ENCODE measurements around the gene PWWP2B.

The PWWP2B gene

DNA sequence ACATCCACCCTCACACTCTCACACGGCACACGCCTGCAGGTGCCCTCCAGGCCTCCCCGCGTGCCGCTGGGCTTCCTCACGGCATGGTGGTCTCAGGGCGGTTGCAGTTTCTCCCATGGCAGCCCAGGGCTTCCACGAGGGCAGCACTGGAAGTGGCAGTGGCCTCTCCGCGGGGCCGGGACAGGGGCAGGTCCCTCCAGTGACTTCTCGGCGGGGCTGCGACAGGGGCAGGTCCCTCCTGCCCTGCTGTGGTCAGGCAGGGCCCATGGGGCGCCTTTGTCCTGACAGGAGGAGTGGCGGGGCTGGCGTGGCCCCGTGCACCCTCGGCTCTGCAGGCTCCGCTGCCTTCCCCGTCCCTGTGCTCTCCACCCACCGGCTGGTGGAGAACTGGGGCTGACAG lies 19.0 kb downstream of the PWWP2B start:
- Mint-ChIP-seq H3K36me3 (ENCODE audit: low read depth) (peaks cover 6% of the 10 kb centered on the region), H3K27ac (no peak overlapping the region), H3K4me1 (peaks cover 67% of the 10 kb centered on the region), H3K27me3 (ENCODE audit: low read depth, poor library complexity) (peaks cover 8% of the 10 kb centered on the region), H3K9me3 (no peaks in the 10 kb centered on the region), H3K4me3 (no peak overlapping the region)
- no peak for DNase-seq
- TF ChIP-seq, protein P1, sequence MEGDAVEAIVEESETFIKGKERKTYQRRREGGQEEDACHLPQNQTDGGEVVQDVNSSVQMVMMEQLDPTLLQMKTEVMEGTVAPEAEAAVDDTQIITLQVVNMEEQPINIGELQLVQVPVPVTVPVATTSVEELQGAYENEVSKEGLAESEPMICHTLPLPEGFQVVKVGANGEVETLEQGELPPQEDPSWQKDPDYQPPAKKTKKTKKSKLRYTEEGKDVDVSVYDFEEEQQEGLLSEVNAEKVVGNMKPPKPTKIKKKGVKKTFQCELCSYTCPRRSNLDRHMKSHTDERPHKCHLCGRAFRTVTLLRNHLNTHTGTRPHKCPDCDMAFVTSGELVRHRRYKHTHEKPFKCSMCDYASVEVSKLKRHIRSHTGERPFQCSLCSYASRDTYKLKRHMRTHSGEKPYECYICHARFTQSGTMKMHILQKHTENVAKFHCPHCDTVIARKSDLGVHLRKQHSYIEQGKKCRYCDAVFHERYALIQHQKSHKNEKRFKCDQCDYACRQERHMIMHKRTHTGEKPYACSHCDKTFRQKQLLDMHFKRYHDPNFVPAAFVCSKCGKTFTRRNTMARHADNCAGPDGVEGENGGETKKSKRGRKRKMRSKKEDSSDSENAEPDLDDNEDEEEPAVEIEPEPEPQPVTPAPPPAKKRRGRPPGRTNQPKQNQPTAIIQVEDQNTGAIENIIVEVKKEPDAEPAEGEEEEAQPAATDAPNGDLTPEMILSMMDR (IDR thresholded peaks at IDR 0.05) = no peak

DNA sequence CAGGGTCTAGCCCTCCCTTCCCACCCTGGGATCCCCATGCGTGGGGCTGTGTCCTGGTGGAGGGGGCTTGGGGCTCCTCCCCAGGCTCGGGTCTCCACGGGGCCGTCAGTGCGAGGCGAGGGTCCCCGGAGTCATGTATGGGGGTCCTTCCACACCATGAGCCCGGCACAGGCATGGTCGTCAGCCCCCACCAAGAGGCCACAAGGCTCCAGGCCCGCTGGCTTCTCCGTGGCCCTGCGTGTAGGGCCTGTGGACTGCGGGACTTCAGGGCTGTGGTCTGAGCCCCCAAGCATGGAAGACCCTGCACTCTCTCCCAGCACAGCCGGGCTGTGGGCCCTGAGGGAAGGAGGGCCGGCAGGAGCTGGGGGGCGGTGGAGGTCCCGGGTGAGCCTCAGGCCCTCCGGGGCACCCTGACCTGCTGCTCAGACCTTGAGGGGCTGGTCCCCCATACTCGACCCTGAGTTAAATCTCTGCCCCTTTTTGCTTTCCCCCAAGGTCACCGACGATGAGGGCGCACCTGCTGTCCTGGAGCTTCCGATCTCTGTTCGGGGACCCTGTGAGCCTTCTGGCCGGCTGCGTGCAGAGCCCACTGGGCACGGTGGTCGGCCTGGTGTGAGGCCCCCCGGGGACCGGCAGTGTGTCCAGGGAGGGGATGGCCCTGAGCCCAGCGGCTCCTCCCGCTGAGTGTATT lies 19.7 kb downstream of the PWWP2B start:
- H3K27me3 Mint-ChIP-seq (ENCODE audit: low read depth, poor library complexity) = peaks cover 8% of the 10 kb centered on the region
- H3K36me3 Mint-ChIP-seq (ENCODE audit: low read depth) = peaks cover 6% of the 10 kb centered on the region
- H3K27ac Mint-ChIP-seq = no peak overlapping the region
- TF ChIP-seq, protein P1 (IDR thresholded peaks at IDR 0.05) = no peak
- peaks cover 62% of the 10 kb centered on the region for H3K4me1 Mint-ChIP-seq
- H3K4me3 Mint-ChIP-seq = no peak overlapping the region
- no peak for DNase-seq
- H3K9me3 Mint-ChIP-seq = no peaks in the 10 kb centered on the region

DNA sequence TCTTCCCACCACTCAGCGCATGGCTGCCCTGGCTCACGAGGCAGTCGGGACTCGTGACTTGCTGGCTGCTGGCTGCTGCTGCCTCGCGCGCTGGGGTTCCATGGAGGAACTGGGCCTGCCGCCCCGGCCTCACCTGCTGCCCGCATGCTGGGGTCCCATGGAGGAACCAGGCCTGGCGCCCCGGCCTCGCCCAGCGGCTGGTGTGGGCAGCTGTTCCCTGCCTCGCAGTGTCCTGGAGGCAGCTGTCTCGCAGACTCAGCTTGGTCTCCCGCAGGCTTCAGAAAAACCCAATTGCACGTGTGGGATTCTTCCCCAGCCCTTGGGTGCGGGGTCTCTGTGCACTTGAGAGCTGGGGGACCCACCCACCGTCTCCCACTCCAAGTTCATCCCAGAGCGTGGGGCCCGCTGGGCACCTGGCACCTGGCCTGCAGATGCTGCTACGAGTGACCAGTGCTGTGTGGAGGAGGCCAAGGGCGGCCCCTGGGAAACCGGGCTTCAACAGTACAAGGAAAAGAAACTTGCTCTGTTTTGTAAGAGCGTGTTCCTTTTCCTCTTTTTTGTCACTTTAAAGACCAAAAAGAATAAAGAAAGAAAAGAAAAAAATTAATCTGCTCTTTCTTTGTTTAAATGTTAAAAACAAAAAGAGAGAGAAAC lies 20.4 kb downstream of the PWWP2B start:
- H3K4me3 Mint-ChIP-seq = no peak overlapping the region

DNA sequence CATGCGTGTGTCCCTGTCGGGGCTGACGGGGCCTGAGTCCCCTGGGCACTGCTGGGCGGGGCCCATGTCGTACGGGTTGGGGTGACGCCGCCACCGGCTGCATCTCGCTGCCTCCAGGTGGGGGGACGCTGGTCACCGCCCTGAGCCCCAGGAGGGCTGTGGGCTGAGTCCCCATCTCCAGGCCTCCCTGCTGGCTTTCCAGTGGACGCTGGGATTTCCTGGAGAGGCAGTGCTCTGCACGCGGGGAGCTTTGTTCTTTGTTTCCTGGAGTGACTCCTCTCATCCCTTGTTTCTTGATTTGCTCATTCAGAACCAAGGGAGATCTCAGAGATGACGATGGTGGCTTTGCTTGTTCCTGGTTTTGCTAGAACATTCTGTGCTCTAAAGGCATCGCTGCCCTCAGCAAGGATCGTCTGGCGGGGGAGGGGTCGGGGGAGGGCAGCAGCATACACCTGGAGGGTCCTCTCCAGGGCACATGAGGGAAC lies 21.0 kb downstream of the PWWP2B start:
- Mint-ChIP-seq H3K4me3 (peak overlapping the region; percentile 5), H3K4me1 (peaks cover 62% of the 10 kb centered on the region), H3K9me3 (no peaks in the 10 kb centered on the region), H3K27ac (peak overlapping the region; percentile 54), H3K36me3 (ENCODE audit: low read depth) (peaks cover 6% of the 10 kb centered on the region), H3K27me3 (ENCODE audit: low read depth, poor library complexity) (peaks cover 10% of the 10 kb centered on the region)
- TF ChIP-seq, protein P1 (IDR thresholded peaks at IDR 0.05) = no peak
- DNase-seq = no peak

More for the DNA sequence above, 20.4 kb downstream of the PWWP2B start:
- TF ChIP-seq, protein P1 (IDR thresholded peaks at IDR 0.05) = no peak
- Mint-ChIP-seq H3K36me3 (ENCODE audit: low read depth) (peaks cover 6% of the 10 kb centered on the region), H3K27ac (no peak overlapping the region), H3K27me3 (ENCODE audit: low read depth, poor library complexity) (peaks cover 8% of the 10 kb centered on the region), H3K9me3 (no peaks in the 10 kb centered on the region), H3K4me1 (peaks cover 62% of the 10 kb centered on the region)
- DNase-seq = no peak

DNA sequence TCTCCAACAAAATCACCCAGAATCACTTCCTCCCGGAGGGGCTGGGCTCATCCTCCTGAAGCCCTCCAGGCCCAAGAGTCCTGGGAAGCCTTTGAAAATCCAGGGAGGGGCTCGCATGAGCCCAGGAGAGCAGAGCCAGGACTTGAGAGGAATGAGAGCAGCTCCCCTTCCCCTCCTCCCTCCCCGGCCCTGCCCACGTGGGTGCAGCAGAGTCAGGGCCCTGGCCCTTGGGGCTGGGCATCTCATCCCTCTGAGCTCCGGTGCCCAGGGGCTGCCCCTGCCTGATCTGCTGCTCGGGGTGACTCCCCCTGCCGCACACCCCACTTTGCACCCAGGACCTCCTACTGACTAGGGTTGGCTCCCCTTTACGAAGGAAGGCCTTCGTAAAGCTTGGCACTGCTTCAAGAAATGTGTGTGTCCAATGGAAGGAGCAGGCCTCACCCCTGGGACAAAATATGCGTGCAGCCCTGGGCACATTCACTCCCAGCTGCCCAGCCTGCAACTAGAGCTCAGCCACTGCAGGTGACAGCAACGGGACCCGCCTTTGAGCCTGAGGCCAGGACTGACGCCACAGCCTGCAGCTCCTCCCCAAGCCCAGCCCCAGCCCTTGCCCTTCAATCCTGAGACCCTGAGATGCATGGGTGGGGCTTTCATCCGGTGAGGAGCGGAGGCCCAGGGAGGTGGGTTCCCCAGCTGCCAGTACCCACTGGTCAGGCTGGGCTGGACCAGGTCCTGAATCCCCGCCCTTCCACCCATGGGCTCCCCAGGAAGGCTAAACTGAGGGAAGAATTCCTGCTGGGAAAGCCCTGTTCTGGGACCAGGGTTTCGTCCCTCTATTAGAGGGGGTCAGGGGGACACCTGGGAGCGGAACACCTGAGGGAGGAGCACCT lies 21.8 kb downstream of the PWWP2B start:
- Mint-ChIP-seq H3K27me3 (ENCODE audit: low read depth, poor library complexity) (peaks cover 8% of the 10 kb centered on the region), H3K36me3 (ENCODE audit: low read depth) (peaks cover 6% of the 10 kb centered on the region), H3K4me1 (peaks cover 64% of the 10 kb centered on the region), H3K4me3 (no peak overlapping the region), H3K9me3 (no peaks in the 10 kb centered on the region), H3K27ac (no peak overlapping the region)
- DNase-seq = peak; percentile 55
- TF ChIP-seq, protein P1 (IDR thresholded peaks at IDR 0.05) = no peak

Measured in nephron progenitor cell (in vitro differentiated cells).